NCI-H2196 (cell line): ENCODE data around the gene STYXL1.
A peak's percentile ranks its signal among the peaks of the same experiment; 100 is the strongest.

Source experiments
- DNase-seq: peaks from one replicate; lab custom pipeline; 2025; ENCODE audit not compliant: unreplicated experiment; lab: John Stamatoyannopoulos, UW

The STYXL1 gene

GRCh38 chr7:75960372-75960771, 87.4 kb downstream of the STYXL1 start:
- no peak for DNase-seq

GRCh38 chr7:75958802-75959543, 88.8 kb downstream of the STYXL1 start:
- peak; percentile 31 for DNase-seq

DNA sequence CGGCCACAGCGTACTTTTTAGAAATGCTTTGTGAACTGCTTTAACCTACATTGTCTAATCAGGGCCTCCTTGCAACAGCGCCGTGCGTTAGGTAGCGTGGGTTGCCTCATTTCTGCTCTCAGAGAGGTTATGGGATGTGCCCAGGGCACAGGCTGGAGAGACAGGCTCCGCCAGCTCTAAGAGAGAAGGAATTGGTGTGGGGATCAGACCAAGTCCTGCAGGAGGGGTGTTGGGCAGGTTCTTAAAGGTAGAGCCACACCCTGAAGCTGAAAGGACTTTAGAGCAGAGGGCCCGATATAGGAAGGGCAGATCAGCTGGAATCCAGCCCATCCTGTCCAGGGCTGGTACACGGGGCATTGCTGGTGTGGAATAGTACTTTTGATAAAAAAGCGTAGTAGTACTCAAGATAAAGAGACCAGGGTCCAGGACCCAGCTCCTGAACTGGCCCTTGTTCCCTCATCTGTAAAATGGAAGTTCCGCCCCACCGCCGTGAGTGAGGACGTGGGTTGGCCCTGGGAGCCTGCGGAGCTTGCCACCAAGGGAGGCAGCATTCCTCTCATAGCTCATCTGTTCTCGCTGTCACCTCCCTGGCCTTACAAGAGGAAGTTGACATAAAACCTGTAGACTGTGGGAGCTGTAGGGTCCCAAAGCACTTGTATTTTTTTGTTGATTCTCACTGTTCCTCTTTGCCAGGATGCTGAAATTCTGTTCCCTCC, 90.6 kb downstream of the STYXL1 start:
- DNase-seq: no peak

- DNase-seq: no peak
These were observed 92.4 kb downstream of the STYXL1 start for GRCh38 chr7:75955331-75955955.

- no peak for DNase-seq
These were observed 93.9 kb downstream of the STYXL1 start for GRCh38 chr7:75953931-75954330.

- DNase-seq: no peak
These were observed 94.4 kb downstream of the STYXL1 start for GRCh38 chr7:75953431-75953830.

- no peak for DNase-seq
These were observed 96.3 kb downstream of the STYXL1 start for GRCh38 chr7:75951506-75951905.

DNA sequence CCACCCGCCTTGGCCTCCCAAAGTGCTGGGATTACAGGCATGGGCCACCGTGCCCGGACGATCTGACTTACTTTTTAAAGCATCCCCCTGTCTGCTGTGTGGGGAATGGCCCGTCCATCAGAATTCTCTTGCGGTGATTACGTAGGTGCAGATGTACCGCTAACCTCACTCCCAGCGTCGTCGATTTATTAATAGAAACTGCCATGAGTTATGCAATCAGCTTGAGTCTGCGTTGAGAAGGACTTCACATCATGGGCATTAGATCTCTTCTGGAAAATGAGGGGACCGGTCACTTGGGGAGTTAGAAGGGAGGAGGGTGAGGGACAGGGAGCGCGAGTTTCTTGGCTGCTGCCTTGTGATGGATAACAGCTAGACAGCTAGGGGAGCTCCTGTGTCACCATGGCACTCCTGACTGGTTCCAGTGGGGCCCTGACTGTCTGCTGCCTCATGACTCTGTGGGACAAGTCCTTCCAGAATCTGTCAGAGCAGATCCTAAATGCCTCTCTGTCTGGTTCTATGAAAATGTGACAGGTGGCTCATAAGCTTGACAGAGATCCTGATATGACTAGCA, 97.6 kb downstream of the STYXL1 start:
- no peak for DNase-seq

DNA sequence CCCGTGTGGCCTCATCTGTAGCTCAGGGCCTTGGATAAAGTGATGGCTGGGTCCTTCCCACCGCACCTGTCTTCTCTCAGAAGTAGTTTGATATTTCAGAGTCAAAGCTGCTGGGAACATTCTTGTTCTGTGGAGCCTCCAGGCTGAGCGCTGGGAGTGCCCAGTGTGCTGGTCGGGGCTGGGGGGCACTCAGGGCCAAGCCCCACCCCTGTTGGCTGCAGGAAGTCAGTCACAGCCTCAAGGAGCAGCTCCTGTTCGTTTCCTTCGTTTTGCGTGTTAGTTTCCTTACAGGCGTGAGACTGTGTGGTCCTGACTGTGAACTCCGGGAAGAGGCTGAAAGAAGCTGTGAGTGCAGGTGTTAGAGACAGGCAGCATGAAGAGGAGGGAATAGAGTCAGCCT, 99.6 kb downstream of the STYXL1 start:
- DNase-seq: no peak
